ENCODE measurements around the gene GTF2A1. TPM values are rescaled to one million over a fixed set of nuclear protein-coding genes. Genes with fewer than 3 reads are reported as not detected.
"Not testable (repeated sequence)": the region's sequence is repeated elsewhere in the genome, so short reads cannot be mapped to it uniquely, and the experiment has no call there.

GTF2A1 gene
- total and polyA plus RNA-seq, 5 donors from 2014 or later, result 6.9 to 26.2 (median 8.6) TPM

- no peak overlapping the region for H3K4me3 ChIP-seq (ENCODE audit: low read depth, low read length)
- no peak overlapping the region for H3K4me3 Mint-ChIP-seq
- H3K9me3 ChIP-seq (ENCODE audit: control insufficient read depth in 2 of 2, low read length in 2 of 2), result no peaks in the 10 kb centered on the region
- H3K9me3 Mint-ChIP-seq, result peaks cover 0 to 4% (median 0%) of the 10 kb centered on the region in 7 donors
- DNase-seq (no peak), ATAC-seq (ENCODE audit: low read depth in 2 of 2) (no peak)
- H3K4me1 ChIP-seq (ENCODE audit: control insufficient read depth, insufficient read depth, low read length, poor library complexity, severe bottlenecking), result peaks cover 3% of the 10 kb centered on the region
- H3K27ac Mint-ChIP-seq, result no peak overlapping the region
- no peaks in the 10 kb centered on the region for H3K36me3 ChIP-seq (ENCODE audit: control insufficient read depth, insufficient read depth, low read length)
- peaks cover 6% of the 10 kb centered on the region for H3K27me3 Mint-ChIP-seq
- H3K27me3 ChIP-seq (ENCODE audit: control insufficient read depth, insufficient read depth, low read length), result no peaks in the 10 kb centered on the region
- peaks cover 4 to 18% (median 7%) of the 10 kb centered on the region in 4 donors for H3K4me1 Mint-ChIP-seq
- H3K36me3 Mint-ChIP-seq, result no peaks in the 10 kb centered on the region
- H3K27ac ChIP-seq (ENCODE audit: insufficient read depth, low read length, poor library complexity, severe bottlenecking), result no peak overlapping the region
Measured at GRCh38 chr14:81224222-81224621, 3.5 kb upstream of the GTF2A1 start.

GRCh38 chr14:81223788-81224187 lies 3.0 kb upstream of the GTF2A1 start:
- Mint-ChIP-seq H3K4me3 (peak overlapping the region in 1 of 4 donors; percentile 22), H3K4me1 (peaks cover 4 to 21% (median 9%) of the 10 kb centered on the region in 4 donors)
- not testable (repeated sequence) for H3K27me3 Mint-ChIP-seq; ATAC-seq (ENCODE audit: low read depth in 2 of 2); H3K36me3 ChIP-seq (ENCODE audit: control insufficient read depth, insufficient read depth, low read length); H3K4me1 ChIP-seq (ENCODE audit: control insufficient read depth, insufficient read depth, low read length, poor library complexity, severe bottlenecking); H3K4me3 ChIP-seq (ENCODE audit: low read depth, low read length); H3K27me3 ChIP-seq (ENCODE audit: control insufficient read depth, insufficient read depth, low read length); H3K9me3 Mint-ChIP-seq; H3K9me3 ChIP-seq (ENCODE audit: control insufficient read depth in 2 of 2, low read length in 2 of 2); H3K27ac ChIP-seq (ENCODE audit: insufficient read depth, low read length, poor library complexity, severe bottlenecking); DNase-seq; H3K27ac Mint-ChIP-seq; H3K36me3 Mint-ChIP-seq

GRCh38 chr14:81222691-81223090 lies 1.9 kb upstream of the GTF2A1 start:
- H3K27me3 Mint-ChIP-seq, result peaks cover 6% of the 10 kb centered on the region
- peak overlapping the region in 1 of 4 donors; percentile 90 for H3K4me3 Mint-ChIP-seq
- H3K4me1 Mint-ChIP-seq, result peaks cover 10 to 32% (median 18%) of the 10 kb centered on the region in 4 donors

GRCh38 chr14:81222126-81222525 lies 1.4 kb upstream of the GTF2A1 start:
- Mint-ChIP-seq H3K36me3 (no peaks in the 10 kb centered on the region), H3K9me3 (peaks cover 0 to 4% (median 0%) of the 10 kb centered on the region in 7 donors), H3K4me3 (peak overlapping the region; percentile 90 to 96 (median 96)), H3K4me1 (peaks cover 12 to 33% (median 22%) of the 10 kb centered on the region in 4 donors), H3K27me3 (peaks cover 6% of the 10 kb centered on the region), H3K27ac (peak overlapping the region; percentile 98 to 100 (median 99))
- peaks cover 23% of the 10 kb centered on the region for H3K4me1 ChIP-seq (ENCODE audit: control insufficient read depth, insufficient read depth, low read length, poor library complexity, severe bottlenecking)
- ATAC-seq (ENCODE audit: low read depth in 2 of 2), result no peak
- no peaks in the 10 kb centered on the region for H3K36me3 ChIP-seq (ENCODE audit: control insufficient read depth, insufficient read depth, low read length)
- peak overlapping the region; percentile 88 for H3K4me3 ChIP-seq (ENCODE audit: low read depth, low read length)
- H3K27ac ChIP-seq (ENCODE audit: insufficient read depth, low read length, poor library complexity, severe bottlenecking), result no peak overlapping the region
- H3K9me3 ChIP-seq (ENCODE audit: control insufficient read depth in 2 of 2, low read length in 2 of 2), result no peaks in the 10 kb centered on the region
- no peak for DNase-seq
- no peaks in the 10 kb centered on the region for H3K27me3 ChIP-seq (ENCODE audit: control insufficient read depth, insufficient read depth, low read length)

More at GRCh38 chr14:81222691-81223090, 1.9 kb upstream of the GTF2A1 start:
- Mint-ChIP-seq H3K27ac (no peak overlapping the region), H3K9me3 (peaks cover 0 to 4% (median 0%) of the 10 kb centered on the region in 7 donors), H3K36me3 (no peaks in the 10 kb centered on the region)
- ATAC-seq (ENCODE audit: low read depth in 2 of 2), result no peak
- Histone ChIP-seq H3K27me3 (ENCODE audit: control insufficient read depth, insufficient read depth, low read length) (no peaks in the 10 kb centered on the region), H3K27ac (ENCODE audit: insufficient read depth, low read length, poor library complexity, severe bottlenecking) (no peak overlapping the region), H3K4me1 (ENCODE audit: control insufficient read depth, insufficient read depth, low read length, poor library complexity, severe bottlenecking) (peaks cover 18% of the 10 kb centered on the region), H3K36me3 (ENCODE audit: control insufficient read depth, insufficient read depth, low read length) (no peaks in the 10 kb centered on the region), H3K9me3 (ENCODE audit: control insufficient read depth in 2 of 2, low read length in 2 of 2) (no peaks in the 10 kb centered on the region), H3K4me3 (ENCODE audit: low read depth, low read length) (no peak overlapping the region)
- no peak for DNase-seq

GRCh38 chr14:81221579-81222102 lies 882 bp upstream of the GTF2A1 start:
- H3K4me3 ChIP-seq (ENCODE audit: low read depth, low read length), result peak overlapping the region; percentile 88
- H3K4me1 Mint-ChIP-seq, result peaks cover 16 to 38% (median 26%) of the 10 kb centered on the region in 4 donors
- ATAC-seq (ENCODE audit: low read depth in 2 of 2), result no peak
- no peaks in the 10 kb centered on the region for H3K27me3 ChIP-seq (ENCODE audit: control insufficient read depth, insufficient read depth, low read length)
- no peaks in the 10 kb centered on the region for H3K9me3 ChIP-seq (ENCODE audit: control insufficient read depth in 2 of 2, low read length in 2 of 2)
- DNase-seq, result no peak
- peak overlapping the region; percentile 97 for H3K27ac ChIP-seq (ENCODE audit: insufficient read depth, low read length, poor library complexity, severe bottlenecking)
- peaks cover 0 to 4% (median 0%) of the 10 kb centered on the region in 7 donors for H3K9me3 Mint-ChIP-seq
- H3K4me1 ChIP-seq (ENCODE audit: control insufficient read depth, insufficient read depth, low read length, poor library complexity, severe bottlenecking), result peaks cover 27% of the 10 kb centered on the region
- H3K36me3 Mint-ChIP-seq, result peaks cover 3% of the 10 kb centered on the region
- peak overlapping the region; percentile 98 to 100 (median 99) for H3K27ac Mint-ChIP-seq
- H3K27me3 Mint-ChIP-seq, result peaks cover 6% of the 10 kb centered on the region
- H3K4me3 Mint-ChIP-seq, result peak overlapping the region; percentile 90 to 96 (median 96)
- no peaks in the 10 kb centered on the region for H3K36me3 ChIP-seq (ENCODE audit: control insufficient read depth, insufficient read depth, low read length)

GRCh38 chr14:81220580-81220829 lies 254 bp downstream of the GTF2A1 start:
- H3K27ac ChIP-seq (ENCODE audit: insufficient read depth, low read length, poor library complexity, severe bottlenecking), result peak overlapping the region; percentile 97
- H3K27ac Mint-ChIP-seq, result peak overlapping the region; percentile 99 to 100 (median 100)
- peak overlapping the region; percentile 89 for H3K4me3 ChIP-seq (ENCODE audit: low read depth, low read length)
- H3K27me3 ChIP-seq (ENCODE audit: control insufficient read depth, insufficient read depth, low read length), result no peaks in the 10 kb centered on the region
- peaks cover 12% of the 10 kb centered on the region for H3K36me3 Mint-ChIP-seq
- peaks cover 28% of the 10 kb centered on the region for H3K4me1 ChIP-seq (ENCODE audit: control insufficient read depth, insufficient read depth, low read length, poor library complexity, severe bottlenecking)
- H3K36me3 ChIP-seq (ENCODE audit: control insufficient read depth, insufficient read depth, low read length), result peaks cover 9% of the 10 kb centered on the region
- ATAC-seq (ENCODE audit: low read depth in 2 of 2), result no peak
- DNase-seq, result no peak
- H3K9me3 ChIP-seq (ENCODE audit: control insufficient read depth in 2 of 2, low read length in 2 of 2), result no peaks in the 10 kb centered on the region
- peaks cover 0 to 4% (median 0%) of the 10 kb centered on the region in 7 donors for H3K9me3 Mint-ChIP-seq
- H3K4me3 Mint-ChIP-seq, result peak overlapping the region; percentile 90 to 96 (median 96)
- peaks cover 6% of the 10 kb centered on the region for H3K27me3 Mint-ChIP-seq
- peaks cover 16 to 48% (median 35%) of the 10 kb centered on the region in 4 donors for H3K4me1 Mint-ChIP-seq

GRCh38 chr14:81219759-81220579 lies 790 bp downstream of the GTF2A1 start:
- peaks cover 6% of the 10 kb centered on the region for H3K27me3 Mint-ChIP-seq
- Histone ChIP-seq H3K27me3 (ENCODE audit: control insufficient read depth, insufficient read depth, low read length) (no peaks in the 10 kb centered on the region), H3K27ac (ENCODE audit: insufficient read depth, low read length, poor library complexity, severe bottlenecking) (peak overlapping the region; percentile 97), H3K4me3 (ENCODE audit: low read depth, low read length) (peak overlapping the region; percentile 100), H3K9me3 (ENCODE audit: control insufficient read depth in 2 of 2, low read length in 2 of 2) (no peaks in the 10 kb centered on the region), H3K36me3 (ENCODE audit: control insufficient read depth, insufficient read depth, low read length) (peaks cover 15% of the 10 kb centered on the region), H3K4me1 (ENCODE audit: control insufficient read depth, insufficient read depth, low read length, poor library complexity, severe bottlenecking) (peaks cover 28% of the 10 kb centered on the region)
- H3K4me1 Mint-ChIP-seq, result peaks cover 20 to 52% (median 40%) of the 10 kb centered on the region in 4 donors
- H3K36me3 Mint-ChIP-seq, result peaks cover 16% of the 10 kb centered on the region
- ATAC-seq (ENCODE audit: low read depth in 2 of 2) (peak in 1 of 2 donors; percentile 1), DNase-seq (peak; percentile 33 to 75 (median 54))
- peak overlapping the region; percentile 99 to 100 (median 100) for H3K27ac Mint-ChIP-seq
- peak overlapping the region; percentile 90 to 100 (median 100) for H3K4me3 Mint-ChIP-seq
- H3K9me3 Mint-ChIP-seq, result peaks cover 0 to 4% (median 0%) of the 10 kb centered on the region in 7 donors

All from CD4-positive, CD25-positive, alpha-beta regulatory T cell (primary cell).